GM12892 (cell line): Measurements from ENCODE around the gene PGAM1.

Experiments
- POLR2A ChIP-seq: IDR thresholded peaks from 2 replicates; pipeline ENCODE4 v1.6.1; 2011; ENCODE audit warnings: low read depth, low read length, control low read depth
- POLR2AphosphoS5 ChIP-seq: IDR thresholded peaks from 2 replicates; pipeline ENCODE4 v1.6.1; 2011; ENCODE audit warnings: low read depth, low read length, control low read depth
- TAF1 ChIP-seq: IDR thresholded peaks from 2 replicates; pipeline ENCODE4 v1.6.1; 2011; ENCODE audit warnings: low read depth, mild to moderate bottlenecking, control low read depth, low read length, borderline replicate concordance

GRCh38 chr10:97463363-97464132 lies 37.6 kb downstream of the PGAM1 start:
- TF ChIP-seq POLR2AphosphoS5 (no peak), POLR2A (no peak), TAF1 (no peak)
